SIG-M5 (cell line): Measurements from ENCODE around the gene ACTBL2.
"Not testable (repeated sequence)": the region's sequence is repeated elsewhere in the genome, so short reads cannot be mapped to it uniquely, and the experiment has no call there.

Experiments
- DNase-seq: peaks from one replicate; lab custom pipeline; 2025; lab: John Stamatoyannopoulos, UW

The ACTBL2 gene

GRCh38 chr5:57482671-57483106 is at the start of gene ACTBL2:
ACTBL2 (minus strand) TSS chr5:57482811; CDS start chr5:57482707, 104 bp downstream.
- DNase-seq, result no peak

GRCh38 chr5:57531333-57531732 is 48.7 kb upstream of the ACTBL2 start:
- no peak for DNase-seq

GRCh38 chr5:57529864-57530263 is 47.3 kb upstream of the ACTBL2 start:
- DNase-seq, result no peak

- DNase-seq, result no peak
Observed at GRCh38 chr5:57527870-57528269, 45.3 kb upstream of the ACTBL2 start.

GRCh38 chr5:57524348-57525060 is 41.9 kb upstream of the ACTBL2 start:
- DNase-seq, result no peak

GRCh38 chr5:57522477-57522876 is 39.9 kb upstream of the ACTBL2 start:
- not testable (repeated sequence) for DNase-seq

GRCh38 chr5:57518415-57518814 is 35.8 kb upstream of the ACTBL2 start:
- DNase-seq, result not testable (repeated sequence)

GRCh38 chr5:57517250-57517649 is 34.6 kb upstream of the ACTBL2 start:
- no peak for DNase-seq

GRCh38 chr5:57513785-57514184 is 31.2 kb upstream of the ACTBL2 start:
- no peak for DNase-seq

- no peak for DNase-seq
Observed at GRCh38 chr5:57511321-57511720, 28.7 kb upstream of the ACTBL2 start.

- DNase-seq, result no peak
Observed at GRCh38 chr5:57509501-57510260, 27.1 kb upstream of the ACTBL2 start.

- DNase-seq, result no peak
Observed at GRCh38 chr5:57508211-57508610, 25.6 kb upstream of the ACTBL2 start.

GRCh38 chr5:57505272-57506200 is 22.9 kb upstream of the ACTBL2 start:
- DNase-seq, result no peak

GRCh38 chr5:57504357-57504756 is 21.7 kb upstream of the ACTBL2 start:
- no peak for DNase-seq

GRCh38 chr5:57503433-57503832 is 20.8 kb upstream of the ACTBL2 start:
- DNase-seq, result no peak

GRCh38 chr5:57501414-57502201 is 19.0 kb upstream of the ACTBL2 start:
- no peak for DNase-seq

- no peak for DNase-seq
Observed at GRCh38 chr5:57499262-57500050, 16.8 kb upstream of the ACTBL2 start.

- no peak for DNase-seq
Observed at GRCh38 chr5:57497733-57498132, 15.1 kb upstream of the ACTBL2 start.

- DNase-seq, result no peak
Observed at GRCh38 chr5:57495285-57496086, 12.9 kb upstream of the ACTBL2 start.
